GM19328 (cell line): ENCODE results near the gene FMN2.
"Not testable (repeated sequence)": the region's sequence is repeated elsewhere in the genome, so short reads cannot be mapped to it uniquely, and the experiment has no call there.

ENCODE experiments used
- ATAC-seq: cut with Tn5 transposase; IDR thresholded peaks from one replicate; pipeline ENCODE4 v1.9.1; 2021; ENCODE audit warnings: mild to moderate bottlenecking, moderate library complexity; ENCODE audit not compliant: unreplicated experiment

FMN2 gene

GRCh38 chr1:240304466-240304865 is 212.8 kb downstream of the FMN2 start:
- no peak for ATAC-seq

DNA sequence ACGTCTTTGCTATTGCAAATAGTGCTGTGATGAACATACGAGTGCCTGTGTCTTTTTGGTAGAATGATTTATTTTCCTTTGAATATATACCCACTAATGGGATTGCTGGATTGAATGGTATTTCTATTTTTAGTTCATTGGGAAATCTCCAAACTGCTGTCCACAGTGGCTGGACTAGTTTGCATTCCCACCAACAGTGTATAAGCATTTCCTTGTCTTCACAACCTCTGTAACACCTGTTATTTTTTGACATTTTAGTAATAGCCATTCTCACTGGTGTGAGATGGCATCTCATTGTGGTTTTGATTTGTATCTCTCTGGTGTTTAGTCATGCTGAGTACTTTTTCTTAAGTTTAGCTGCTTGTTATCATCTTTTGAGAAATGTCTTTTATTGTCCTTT is 215.0 kb downstream of the FMN2 start:
- ATAC-seq, result no peak

DNA sequence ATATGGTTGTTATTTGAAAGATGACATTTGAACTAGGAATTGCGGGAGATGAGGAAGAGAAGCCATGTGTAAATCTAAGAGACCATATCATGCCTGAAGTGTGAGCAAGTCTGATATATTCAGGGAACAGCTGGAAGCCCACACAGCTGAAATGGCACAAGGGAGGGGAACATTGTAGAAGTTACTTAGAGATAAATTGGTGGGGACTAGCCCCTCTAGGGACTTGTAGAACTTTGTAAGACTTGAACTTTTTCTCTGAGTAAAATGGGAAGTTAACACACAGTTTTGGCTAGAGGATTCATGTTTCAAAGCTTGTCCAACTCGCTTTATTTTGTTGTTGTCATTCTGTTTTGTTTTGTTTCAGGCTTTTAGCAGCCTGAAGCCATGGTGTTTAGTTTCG is 216.4 kb downstream of the FMN2 start:
- no peak for ATAC-seq

DNA sequence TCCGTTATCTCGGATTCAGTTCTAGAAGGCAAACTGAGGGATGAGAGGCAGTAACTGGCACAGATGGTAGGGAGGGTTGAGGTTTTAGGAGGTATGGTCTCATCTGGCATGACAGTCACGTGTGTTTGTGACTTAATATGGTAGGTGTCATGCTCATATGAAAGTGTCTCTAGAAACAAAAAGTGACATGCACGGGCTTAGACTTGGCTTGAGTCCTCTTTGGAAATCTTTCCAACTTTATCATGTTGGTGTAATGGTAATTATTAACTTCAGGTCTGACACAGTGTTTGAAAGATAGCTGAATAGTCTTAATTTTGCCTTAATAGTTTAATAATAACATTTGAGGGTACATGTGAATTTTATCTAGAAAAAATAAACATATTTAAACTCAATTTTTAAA is 218.1 kb downstream of the FMN2 start:
- ATAC-seq, result no peak

DNA sequence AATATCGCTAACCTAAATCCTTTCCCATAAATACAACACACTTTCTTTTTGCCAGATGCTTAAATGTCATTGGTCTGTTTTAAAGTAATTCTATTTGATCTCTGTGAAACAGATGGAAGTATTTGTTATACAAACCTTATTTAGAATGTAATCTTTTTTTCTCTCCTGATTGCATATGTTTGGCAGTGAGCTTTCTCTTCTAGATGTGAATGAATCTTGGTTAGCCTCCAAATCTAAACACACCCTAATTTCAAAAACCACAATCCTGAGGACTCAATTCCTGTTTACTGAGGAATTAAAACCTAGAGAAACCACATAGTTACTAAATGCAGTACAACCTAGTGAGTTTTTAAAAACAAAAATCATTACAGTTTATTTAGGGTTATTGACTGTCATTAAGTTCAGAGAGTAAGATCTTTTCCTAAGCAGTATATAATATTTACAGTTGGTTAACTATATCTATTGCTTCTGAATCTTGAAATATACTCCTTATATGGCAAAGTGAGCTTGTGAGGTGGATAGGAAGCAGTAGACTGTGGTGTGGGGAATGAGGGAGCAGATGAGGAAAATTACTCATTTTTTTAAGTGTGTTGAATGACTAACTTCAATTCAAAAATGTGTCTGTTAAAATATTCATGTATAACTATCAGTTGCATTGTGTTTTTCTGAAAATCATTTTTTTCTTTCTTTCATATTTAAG is 218.7 kb downstream of the FMN2 start:
- ATAC-seq, result no peak

GRCh38 chr1:240312872-240313271 is 221.2 kb downstream of the FMN2 start:
- no peak for ATAC-seq

DNA sequence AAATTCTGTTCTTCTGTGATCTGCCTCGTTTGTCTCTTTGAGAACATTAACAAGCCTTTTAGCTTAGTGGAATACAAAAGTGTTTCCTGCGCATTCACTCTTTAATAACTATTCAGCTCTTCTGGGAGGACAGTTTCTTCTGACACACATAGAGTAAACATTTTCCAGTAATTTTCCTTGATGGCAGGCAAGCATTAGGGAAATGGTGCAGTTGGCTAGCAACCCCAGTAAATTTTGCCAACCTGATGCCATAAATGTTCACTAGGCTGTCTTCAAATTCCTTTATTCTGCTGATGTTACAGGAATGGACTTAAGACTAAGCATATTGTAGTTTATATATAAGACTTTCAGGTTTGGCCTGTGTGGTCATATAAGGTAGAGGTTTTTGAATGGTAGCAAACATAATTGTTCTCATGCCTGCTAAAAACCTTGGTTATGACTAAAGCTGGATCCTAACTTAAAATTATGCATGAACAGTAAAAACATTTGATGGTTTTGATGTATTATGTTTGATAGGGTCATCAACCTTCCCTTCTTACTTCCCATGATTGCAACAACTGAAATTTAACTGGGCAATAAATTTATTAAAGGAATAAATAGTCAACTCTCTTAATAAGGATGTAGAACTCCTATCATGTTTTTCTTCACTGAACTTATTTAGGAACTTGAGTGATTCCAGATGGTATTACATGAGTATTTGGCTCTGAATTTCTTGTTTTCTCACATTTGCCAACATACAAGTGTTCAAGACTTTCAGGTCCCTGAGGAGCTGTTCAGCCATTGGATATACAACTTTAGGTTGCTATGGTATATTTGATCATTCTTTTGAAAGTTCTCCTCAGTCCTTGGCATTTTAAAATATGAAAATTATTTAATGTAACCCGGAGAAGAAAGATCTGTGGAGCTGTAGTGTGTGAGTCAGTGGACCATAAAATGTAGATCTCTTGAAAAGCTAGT is 223.4 kb downstream of the FMN2 start:
- no peak for ATAC-seq

GRCh38 chr1:240319998-240320397 is 228.3 kb downstream of the FMN2 start:
- ATAC-seq, result no peak

- no peak for ATAC-seq
Measured at GRCh38 chr1:240320659-240321058, 229.0 kb downstream of the FMN2 start.

DNA sequence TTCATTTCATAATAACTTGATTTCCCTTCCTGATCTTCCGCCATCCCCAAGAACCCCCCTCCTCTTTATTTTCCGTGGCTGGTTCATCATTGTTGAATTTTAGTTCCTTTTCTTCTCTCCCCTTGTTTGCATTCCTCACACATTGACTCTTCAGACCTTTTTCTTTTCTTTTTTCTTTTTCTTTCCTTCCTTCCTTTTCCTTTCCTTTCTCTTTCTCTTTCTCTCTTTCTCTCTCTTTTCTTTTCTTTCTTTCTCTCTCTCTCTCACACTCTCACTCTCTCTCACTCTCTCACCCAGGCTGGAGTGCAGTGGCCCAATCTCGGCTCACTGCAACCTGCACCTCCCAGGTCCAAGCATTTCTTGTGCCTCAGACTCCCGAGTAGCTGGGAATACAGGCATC is 231.3 kb downstream of the FMN2 start:
- ATAC-seq, result no peak

DNA sequence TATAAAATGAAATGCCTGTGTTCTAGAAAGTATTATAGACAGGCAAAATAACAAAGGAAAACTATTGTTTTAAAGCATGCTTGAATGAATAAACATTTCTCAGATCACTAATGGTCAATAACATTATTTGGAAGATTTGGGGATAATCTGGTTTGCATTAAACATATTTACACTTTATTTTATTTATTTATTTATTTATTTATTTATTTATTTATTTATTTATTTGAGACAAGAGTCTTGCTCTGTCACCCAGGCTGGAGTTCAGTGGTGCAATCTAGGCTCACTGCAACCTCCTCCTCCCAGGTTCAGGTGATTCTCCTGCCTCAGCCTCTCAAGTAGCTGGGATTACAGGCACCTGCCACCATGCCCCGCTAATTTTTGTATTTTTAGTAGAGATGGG is 236.7 kb downstream of the FMN2 start:
- not testable (repeated sequence) for ATAC-seq

GRCh38 chr1:240329443-240329842 is 237.8 kb downstream of the FMN2 start:
- ATAC-seq, result no peak

GRCh38 chr1:240332672-240333071 is 241.0 kb downstream of the FMN2 start:
- no peak for ATAC-seq

- no peak for ATAC-seq
Measured at GRCh38 chr1:240337781-240338180, 246.1 kb downstream of the FMN2 start.

- ATAC-seq, result no peak
Measured at GRCh38 chr1:240338837-240339236, 247.2 kb downstream of the FMN2 start.

- ATAC-seq, result no peak
Measured at GRCh38 chr1:240341365-240342250, 249.9 kb downstream of the FMN2 start.

DNA sequence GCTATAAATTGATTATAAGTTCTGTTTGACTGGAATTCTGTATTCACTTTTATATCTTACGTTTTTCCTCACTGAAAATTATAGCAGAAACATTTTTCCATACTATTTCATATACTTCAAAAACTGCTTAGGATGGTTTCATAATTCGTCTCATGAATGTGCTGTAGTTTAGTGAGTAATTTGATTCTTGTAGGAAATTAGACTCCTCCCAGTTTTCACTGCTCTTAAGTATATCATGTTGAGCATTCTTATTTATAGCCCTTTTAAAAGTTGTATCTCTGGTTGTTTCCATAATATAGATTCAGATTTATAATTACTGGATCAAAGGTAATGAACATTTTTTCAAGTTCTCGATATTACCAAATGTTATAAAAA is 250.6 kb downstream of the FMN2 start:
- no peak for ATAC-seq

- no peak for ATAC-seq
Measured at GRCh38 chr1:240343045-240343444, 251.4 kb downstream of the FMN2 start.

DNA sequence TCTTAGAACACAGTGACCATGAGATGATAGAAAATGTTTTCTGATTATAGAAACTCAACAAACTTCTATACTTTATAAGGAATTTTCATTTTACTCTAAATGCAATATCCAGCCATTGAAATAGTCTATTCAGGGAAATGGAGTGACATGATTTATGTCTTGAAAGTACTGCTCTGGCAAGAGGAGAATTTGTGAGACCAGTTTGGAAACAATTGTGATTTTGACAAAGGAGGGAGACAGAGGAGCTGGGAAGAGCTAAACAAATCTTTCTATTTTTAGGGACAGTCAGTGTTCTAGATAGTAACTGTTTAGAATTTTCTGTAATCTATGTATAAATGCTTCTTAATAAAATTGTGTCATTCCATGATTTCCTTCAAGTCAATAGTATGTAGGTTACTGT is 252.3 kb downstream of the FMN2 start:
- no peak for ATAC-seq

- no peak for ATAC-seq
Measured at GRCh38 chr1:240344918-240345317, 253.2 kb downstream of the FMN2 start.

GRCh38 chr1:240349695-240350094 is 258.0 kb downstream of the FMN2 start:
- ATAC-seq, result no peak
